Mesenchymal stem cell (in vitro differentiated cells and primary cell): ENCODE results near the gene CRISPLD2.

Experiments used
- DNase-seq: peaks from one replicate; pipeline ENCODE4 v3.0.0-alpha.2; 2013
- H2AFZ ChIP-seq: one replicate; pipeline ENCODE4 v1.6.1; 2013; ENCODE audit warnings: low read depth, mild to moderate bottlenecking, control low read depth, inconsistent platforms, low read length, moderate library complexity
- H2AK5ac ChIP-seq: 2 replicates; pipeline ENCODE4 v1.6.1; 2013; ENCODE audit warnings: low read length, moderate library complexity, mild to moderate bottlenecking, inconsistent platforms; ENCODE audit not compliant: severe bottlenecking
- H2BK120ac ChIP-seq: one replicate; pipeline ENCODE4 v1.6.1; 2013; ENCODE audit warnings: low read depth, mild to moderate bottlenecking, inconsistent platforms, low read length, moderate library complexity
- H2BK12ac ChIP-seq, 2 experiments: one replicate each; pipeline ENCODE4 v1.6.1; 2013; ENCODE audit warnings: inconsistent platforms in 2 of 2, low read length in 2 of 2, mild to moderate bottlenecking in 2 of 2, moderate library complexity in 2 of 2, control low read depth in 1 of 2
- H2BK15ac ChIP-seq: one replicate; pipeline ENCODE4 v1.6.1; 2013; ENCODE audit warnings: mild to moderate bottlenecking, low read depth, inconsistent platforms; ENCODE audit not compliant: poor library complexity, severe bottlenecking
- H2BK5ac ChIP-seq: 2 replicates; pipeline ENCODE4 v1.6.1; 2013; ENCODE audit warnings: low read depth, mild to moderate bottlenecking, low read length, control low read depth, inconsistent platforms; ENCODE audit not compliant: poor library complexity, severe bottlenecking
- H3K14ac ChIP-seq, 2 experiments: one replicate each; pipeline ENCODE4 v1.6.1; 2013; ENCODE audit warnings: inconsistent platforms in 2 of 2, low read length in 2 of 2, control low read depth in 1 of 2, mild to moderate bottlenecking in 1 of 2, moderate library complexity in 1 of 2
- H3K18ac ChIP-seq, 2 experiments: one replicate each; pipeline ENCODE4 v1.6.1; 2013; ENCODE audit warnings: inconsistent platforms in 2 of 2, low read length in 2 of 2, control low read depth in 1 of 2, low read depth in 1 of 2, mild to moderate bottlenecking in 1 of 2
- H3K23ac ChIP-seq, 2 experiments: one replicate each; pipeline ENCODE4 v1.6.1; 2013; ENCODE audit warnings: inconsistent platforms in 2 of 2, low read length in 2 of 2, mild to moderate bottlenecking in 2 of 2, moderate library complexity in 2 of 2, control low read depth in 1 of 2
- H3K27ac ChIP-seq: 2 replicates; pipeline ENCODE4 v1.5.1; 2013; ENCODE audit warnings: mild to moderate bottlenecking, moderate library complexity, low read length, control low read depth, inconsistent platforms; ENCODE audit not compliant: poor library complexity, severe bottlenecking
- H3K27me3 ChIP-seq, 2 experiments: 2 replicates each; pipeline versions ENCODE4 v1.6.1 to v1.7.0; 2013; ENCODE audit warnings: low read length in 2 of 2, mild to moderate bottlenecking in 2 of 2, moderate library complexity in 2 of 2, control low read depth in 1 of 2, inconsistent platforms in 1 of 2; ENCODE audit not compliant: control insufficient read depth in 1 of 2, insufficient read depth in 1 of 2
- H3K36me3 ChIP-seq, 2 experiments: 2 replicates each; pipeline versions ENCODE4 v1.6.1 to v1.7.0; 2013; ENCODE audit warnings: low read length in 2 of 2, control low read depth in 1 of 2, inconsistent platforms in 1 of 2, low read depth in 1 of 2, mild to moderate bottlenecking in 1 of 2; ENCODE audit not compliant: insufficient read depth in 2 of 2, control insufficient read depth in 1 of 2
- H3K4ac ChIP-seq, 2 experiments: one replicate each; pipeline ENCODE4 v1.6.1; 2013; ENCODE audit warnings: inconsistent platforms in 2 of 2, low read length in 2 of 2, mild to moderate bottlenecking in 2 of 2, moderate library complexity in 2 of 2, control low read depth in 1 of 2, low read depth in 1 of 2
- H3K4me1 ChIP-seq: 2 replicates; pipeline ENCODE4 v1.6.1; 2013; ENCODE audit warnings: low read depth, low read length, control low read depth; ENCODE audit not compliant: control insufficient read depth, insufficient read depth
- H3K4me2 ChIP-seq: 2 replicates; pipeline ENCODE4 v1.6.1; 2013; ENCODE audit warnings: low read length, mild to moderate bottlenecking, inconsistent platforms; ENCODE audit not compliant: poor library complexity, severe bottlenecking
- H3K4me3 ChIP-seq, 2 experiments: 2 replicates each; pipeline versions ENCODE4 v1.5.1 to v1.7.0; 2013; ENCODE audit warnings: low read length in 2 of 2, mild to moderate bottlenecking in 2 of 2, control low read depth in 1 of 2, low read depth in 1 of 2; ENCODE audit not compliant: insufficient read depth in 1 of 2
- H3K79me1 ChIP-seq: replicated peaks from 2 replicates; pipeline ENCODE4 v1.6.1; 2013; ENCODE audit warnings: mild to moderate bottlenecking, control low read depth, low read length, inconsistent platforms; ENCODE audit not compliant: poor library complexity, severe bottlenecking
- H3K9ac ChIP-seq: 2 replicates; pipeline ENCODE4 v1.7.0; 2013; ENCODE audit warnings: mild to moderate bottlenecking, low read length, moderate library complexity
- H3K9me3 ChIP-seq: 2 replicates; pipeline ENCODE4 v1.7.0; 2013; ENCODE audit warnings: mild to moderate bottlenecking, low read length; ENCODE audit not compliant: control insufficient read depth
- H4K8ac ChIP-seq: one replicate; pipeline ENCODE4 v1.6.1; 2013; ENCODE audit warnings: inconsistent platforms, mild to moderate bottlenecking, low read length, moderate library complexity
- H4K91ac ChIP-seq: one replicate; pipeline ENCODE4 v1.6.1; 2013; ENCODE audit warnings: mild to moderate bottlenecking, low read length, inconsistent platforms
- WGBS: methylation state at CpG from one replicate; pipeline ENCODE4 v1.1.7; 2013; ENCODE audit warnings: mixed read lengths; 5-methylcytosine and 5-hydroxymethylcytosine counted together

Gene CRISPLD2

DNA sequence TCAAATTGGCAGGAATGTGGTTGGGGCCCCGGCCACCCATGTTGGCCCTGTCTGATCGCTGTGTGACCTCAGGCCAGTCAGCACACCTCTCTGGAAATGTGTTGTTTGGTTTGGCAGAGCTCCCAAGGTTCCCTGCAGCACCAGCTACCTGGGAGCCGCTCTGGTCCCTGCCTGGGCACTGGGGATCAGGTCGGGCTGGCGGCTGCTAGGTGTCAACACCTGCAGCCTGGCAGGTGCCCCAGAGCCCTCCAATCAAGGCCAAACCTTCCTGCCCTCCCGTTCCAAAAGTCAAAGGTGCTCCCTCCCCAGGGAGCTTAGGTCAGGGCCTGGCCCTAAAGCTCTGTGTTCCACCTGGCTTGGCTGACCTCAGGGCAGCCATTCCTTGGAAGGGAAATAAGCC lies 135.6 kb downstream of the CRISPLD2 start:
- H2BK5ac ChIP-seq = no peak overlapping the region
- no peak overlapping the region for H3K14ac ChIP-seq
- no peak for DNase-seq
- H3K27ac ChIP-seq = no peak overlapping the region
- H3K79me1 ChIP-seq = no peaks in the 10 kb centered on the region
- H3K9me3 ChIP-seq = no peaks in the 10 kb centered on the region
- H3K4me1 ChIP-seq = peaks cover 8% of the 10 kb centered on the region
- no peak overlapping the region for H2AK5ac ChIP-seq
- H2AFZ ChIP-seq = no peak overlapping the region
- H3K4ac ChIP-seq = no peak overlapping the region
- H3K18ac ChIP-seq = peak overlapping the region in 1 of 2 experiments; percentile 64
- no peak overlapping the region for H3K4me3 ChIP-seq
- H4K8ac ChIP-seq = no peak overlapping the region
- peaks cover 0 to 21% of the 10 kb centered on the region in 2 experiments for H3K27me3 ChIP-seq
- H4K91ac ChIP-seq = no peak overlapping the region
- peak overlapping the region in 1 of 2 experiments; percentile 19 for H2BK12ac ChIP-seq
- H3K36me3 ChIP-seq = no peaks in the 10 kb centered on the region
- 92% methylated on average over 6 of the region's 6 CpGs for WGBS
- H3K9ac ChIP-seq = no peak overlapping the region
- no peak overlapping the region for H2BK120ac ChIP-seq
- no peak overlapping the region for H3K4me2 ChIP-seq
- no peak overlapping the region for H2BK15ac ChIP-seq
- H3K23ac ChIP-seq = no peak overlapping the region

DNA sequence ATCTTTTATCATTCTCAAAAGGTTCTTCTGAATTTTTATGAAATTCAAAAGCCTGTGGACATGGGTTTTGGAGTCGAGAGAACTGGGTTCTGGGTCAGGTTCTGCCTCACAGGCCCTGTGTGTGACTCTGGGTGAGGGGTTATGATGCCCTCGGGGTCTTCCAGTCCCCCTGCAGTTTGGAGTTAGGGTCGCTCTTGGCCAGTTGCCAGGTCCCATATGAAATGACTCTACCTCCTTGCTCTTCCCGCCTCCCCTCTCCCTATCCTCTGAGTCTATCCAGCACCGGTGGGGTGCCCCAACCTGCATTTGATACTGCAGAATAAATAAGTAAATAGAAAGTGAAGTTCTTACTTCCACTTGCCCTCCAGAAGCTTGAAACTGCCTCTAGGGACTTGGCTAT lies 137.4 kb downstream of the CRISPLD2 start:
- 90% methylated on average over 2 of the region's 5 CpGs for WGBS

DNA sequence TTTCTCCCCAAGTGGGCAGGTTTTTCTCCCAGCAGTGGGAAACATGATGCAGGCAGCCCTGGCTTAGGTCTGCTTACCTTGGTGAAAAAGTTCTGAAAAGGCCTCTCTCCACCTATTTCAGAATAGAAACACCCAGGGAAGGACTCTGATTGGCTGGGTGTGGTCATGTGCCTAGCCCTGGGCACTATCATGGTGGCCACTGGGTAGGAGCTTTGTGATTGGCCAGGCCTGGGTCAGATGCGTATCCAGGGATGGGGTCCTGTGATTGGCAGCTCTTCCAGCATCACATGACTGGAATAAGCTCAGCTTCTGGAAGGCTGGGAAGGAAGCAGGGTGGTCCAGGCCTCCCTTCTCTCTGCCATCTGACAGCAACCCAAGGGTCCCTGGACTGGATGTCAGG lies 138.0 kb downstream of the CRISPLD2 start:
- no peak for DNase-seq
- Histone ChIP-seq H3K14ac (no peak overlapping the region), H3K23ac (no peak overlapping the region), H4K91ac (no peak overlapping the region), H3K36me3 (no peaks in the 10 kb centered on the region), H2BK15ac (no peak overlapping the region), H3K9me3 (no peaks in the 10 kb centered on the region), H2BK12ac (no peak overlapping the region), H3K4me3 (no peak overlapping the region), H2AFZ (no peak overlapping the region), H4K8ac (no peak overlapping the region), H2AK5ac (no peak overlapping the region), H3K27me3 (peaks cover 0 to 38% of the 10 kb centered on the region in 2 experiments), H3K4ac (no peak overlapping the region), H3K4me1 (peaks cover 4% of the 10 kb centered on the region), H3K18ac (no peak overlapping the region), H2BK5ac (no peak overlapping the region), H3K27ac (no peak overlapping the region), H3K9ac (no peak overlapping the region), H3K4me2 (no peak overlapping the region), H2BK120ac (no peak overlapping the region), H3K79me1 (no peaks in the 10 kb centered on the region)
- 93% methylated on average over 1 of the region's 1 CpG for WGBS

More for the DNA sequence above, 137.4 kb downstream of the CRISPLD2 start:
- Histone ChIP-seq H3K4me2 (no peak overlapping the region), H3K23ac (no peak overlapping the region), H3K27me3 (peaks cover 0 to 34% of the 10 kb centered on the region in 2 experiments), H4K8ac (no peak overlapping the region), H3K9ac (no peak overlapping the region), H3K27ac (no peak overlapping the region), H3K79me1 (no peaks in the 10 kb centered on the region), H3K36me3 (no peaks in the 10 kb centered on the region), H2BK120ac (no peak overlapping the region), H3K18ac (no peak overlapping the region), H4K91ac (no peak overlapping the region), H3K4me3 (no peak overlapping the region), H3K4me1 (peaks cover 8% of the 10 kb centered on the region), H2BK12ac (no peak overlapping the region), H2BK5ac (no peak overlapping the region), H3K14ac (no peak overlapping the region), H2AK5ac (no peak overlapping the region), H3K9me3 (no peaks in the 10 kb centered on the region), H2BK15ac (no peak overlapping the region), H2AFZ (no peak overlapping the region), H3K4ac (no peak overlapping the region)
- no peak for DNase-seq
